Coronary artery (tissue), 2 donors: Measurements from ENCODE around the gene S100A13.
A peak's percentile ranks its signal among the peaks of the same experiment; 100 is the strongest.
"Not testable (repeated sequence)": the region's sequence is repeated elsewhere in the genome, so short reads cannot be mapped to it uniquely, and the experiment has no call there.

Source experiments
- DNase-seq: peaks from one replicate; pipeline ENCODE4 v3.0.0-alpha.2; 2017; ENCODE audit warnings: low spot score
- H3K27ac ChIP-seq, 2 donors: fragments of 200-600 bp; sonication (generic); one replicate each; pipeline ENCODE4 v1.5.1; 2016 to 2019
- H3K4me3 ChIP-seq: fragments of 200-600 bp; sonication (generic); 2 replicates; pipeline ENCODE4 v1.5.1; 2016; ENCODE audit warnings: mild to moderate bottlenecking, moderate library complexity
- TF ChIP-seq, protein P1 (sequence below): fragments of 200-600 bp; sonication (generic); IDR thresholded peaks from one replicate; pipeline ENCODE4 v1.5.1; 2019; ENCODE audit warnings: antibody characterized with exemption

The S100A13 gene

DNA sequence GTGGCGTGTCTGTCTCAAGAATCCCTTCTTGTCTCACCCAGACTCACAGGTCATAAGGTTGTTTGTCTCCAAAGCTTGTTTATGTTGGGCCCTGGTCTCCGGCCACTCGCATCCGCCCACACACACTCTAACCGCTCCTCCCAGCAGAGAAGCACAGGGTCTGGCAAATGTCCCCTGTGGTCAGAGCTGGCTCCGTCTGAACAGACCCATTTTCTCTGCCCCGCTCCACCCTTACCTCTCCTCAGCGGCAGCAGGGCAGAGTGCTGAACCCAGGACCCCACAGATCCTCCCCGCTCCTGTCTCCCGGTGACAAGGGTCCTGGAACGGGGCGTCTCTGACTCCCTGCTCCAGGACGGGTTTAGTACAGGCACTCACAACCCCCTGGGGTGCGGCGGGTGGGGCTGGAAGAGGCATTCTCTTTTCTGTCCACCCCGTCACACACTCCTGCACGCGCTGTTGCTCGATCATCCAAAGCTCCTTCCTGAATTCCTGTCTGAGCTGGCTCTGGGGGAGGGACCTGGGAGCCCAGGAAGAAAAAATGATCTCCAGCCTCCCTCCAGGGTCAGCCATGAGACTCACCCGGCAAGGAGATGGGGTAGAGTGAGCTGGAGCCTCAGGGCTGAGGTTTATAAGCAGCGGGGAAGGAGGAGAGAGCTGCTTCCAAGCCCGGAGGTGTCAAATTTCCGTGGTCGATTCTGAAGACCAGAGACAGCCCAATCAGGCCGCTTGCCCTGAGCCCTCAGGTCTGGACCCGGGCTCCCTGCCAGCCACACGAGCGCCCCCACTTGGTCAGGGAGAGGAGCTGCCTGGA lies at the start of gene S100A13:
Gene S100A13, minus strand, starts transcription at position 602 of the 811 bp plus-strand sequence. CDS start 1,033 bp downstream, outside the sequence.
- Histone ChIP-seq H3K4me3 (peak within 1 kb of the TSS; percentile 81), H3K27ac (peak within 1 kb of the TSS; percentile 88 to 96)
- DNase-seq = no peak
- TF ChIP-seq, protein P1, sequence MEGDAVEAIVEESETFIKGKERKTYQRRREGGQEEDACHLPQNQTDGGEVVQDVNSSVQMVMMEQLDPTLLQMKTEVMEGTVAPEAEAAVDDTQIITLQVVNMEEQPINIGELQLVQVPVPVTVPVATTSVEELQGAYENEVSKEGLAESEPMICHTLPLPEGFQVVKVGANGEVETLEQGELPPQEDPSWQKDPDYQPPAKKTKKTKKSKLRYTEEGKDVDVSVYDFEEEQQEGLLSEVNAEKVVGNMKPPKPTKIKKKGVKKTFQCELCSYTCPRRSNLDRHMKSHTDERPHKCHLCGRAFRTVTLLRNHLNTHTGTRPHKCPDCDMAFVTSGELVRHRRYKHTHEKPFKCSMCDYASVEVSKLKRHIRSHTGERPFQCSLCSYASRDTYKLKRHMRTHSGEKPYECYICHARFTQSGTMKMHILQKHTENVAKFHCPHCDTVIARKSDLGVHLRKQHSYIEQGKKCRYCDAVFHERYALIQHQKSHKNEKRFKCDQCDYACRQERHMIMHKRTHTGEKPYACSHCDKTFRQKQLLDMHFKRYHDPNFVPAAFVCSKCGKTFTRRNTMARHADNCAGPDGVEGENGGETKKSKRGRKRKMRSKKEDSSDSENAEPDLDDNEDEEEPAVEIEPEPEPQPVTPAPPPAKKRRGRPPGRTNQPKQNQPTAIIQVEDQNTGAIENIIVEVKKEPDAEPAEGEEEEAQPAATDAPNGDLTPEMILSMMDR = no peak

DNA sequence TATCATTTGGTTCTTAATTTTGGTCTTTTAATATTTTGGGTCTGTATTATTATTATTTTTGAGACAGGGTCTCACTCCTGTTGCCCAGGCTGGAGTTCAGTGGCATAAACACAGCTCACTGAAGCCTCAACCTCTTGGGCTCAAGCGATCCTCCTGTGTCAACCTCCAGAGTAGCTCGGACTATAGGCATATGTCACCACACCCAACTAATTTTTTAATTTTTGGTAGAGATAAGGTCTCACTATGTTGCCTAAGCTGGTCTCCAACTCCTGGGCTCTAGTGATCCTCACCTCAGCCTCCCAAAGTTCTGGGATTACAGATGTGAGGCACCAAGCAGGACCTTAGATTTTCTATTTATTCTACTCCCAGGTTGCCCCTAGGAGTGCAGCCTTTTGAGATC lies 46.2 kb upstream of the S100A13 start:
- no peak overlapping the region for H3K4me3 ChIP-seq
- H3K27ac ChIP-seq = no peak overlapping the region
- TF ChIP-seq, protein P1 = no peak
- no peak for DNase-seq

DNA sequence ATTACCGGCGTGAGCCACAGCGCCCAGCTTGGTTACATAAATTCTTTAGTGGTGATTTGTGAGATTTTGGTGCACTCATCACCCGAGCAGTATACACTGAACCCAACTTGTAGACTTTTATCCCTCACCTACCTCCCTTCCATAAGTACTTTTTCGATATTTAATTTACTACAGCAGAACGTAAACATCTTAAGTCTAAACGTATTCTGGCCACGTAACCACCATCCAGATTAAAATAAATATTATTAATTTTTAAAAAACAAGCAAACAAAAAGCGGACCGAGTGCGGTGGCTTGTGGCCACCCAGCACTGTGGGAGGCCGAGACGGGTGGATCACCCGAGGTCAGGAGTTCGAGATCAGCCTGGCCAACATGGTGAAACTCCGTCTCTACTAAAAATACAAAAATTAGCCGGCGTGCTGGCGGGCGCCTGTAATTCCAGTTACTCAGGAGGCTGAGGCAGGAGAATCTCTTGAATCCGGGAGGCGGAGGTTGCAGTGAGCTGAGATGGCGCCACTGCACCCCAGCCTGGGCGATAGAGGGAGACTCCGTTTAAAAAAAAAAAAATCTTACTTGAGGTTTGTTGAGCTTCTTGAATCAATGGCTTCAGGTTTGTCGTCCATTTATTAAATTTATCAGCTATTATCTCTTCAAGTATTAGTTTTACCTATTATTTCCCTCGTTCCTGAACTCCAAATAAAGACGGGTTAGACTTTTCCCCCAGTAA lies 44.5 kb upstream of the S100A13 start:
- peak overlapping the region; percentile 85 to 91 for H3K27ac ChIP-seq
- DNase-seq = not testable (repeated sequence)

DNA sequence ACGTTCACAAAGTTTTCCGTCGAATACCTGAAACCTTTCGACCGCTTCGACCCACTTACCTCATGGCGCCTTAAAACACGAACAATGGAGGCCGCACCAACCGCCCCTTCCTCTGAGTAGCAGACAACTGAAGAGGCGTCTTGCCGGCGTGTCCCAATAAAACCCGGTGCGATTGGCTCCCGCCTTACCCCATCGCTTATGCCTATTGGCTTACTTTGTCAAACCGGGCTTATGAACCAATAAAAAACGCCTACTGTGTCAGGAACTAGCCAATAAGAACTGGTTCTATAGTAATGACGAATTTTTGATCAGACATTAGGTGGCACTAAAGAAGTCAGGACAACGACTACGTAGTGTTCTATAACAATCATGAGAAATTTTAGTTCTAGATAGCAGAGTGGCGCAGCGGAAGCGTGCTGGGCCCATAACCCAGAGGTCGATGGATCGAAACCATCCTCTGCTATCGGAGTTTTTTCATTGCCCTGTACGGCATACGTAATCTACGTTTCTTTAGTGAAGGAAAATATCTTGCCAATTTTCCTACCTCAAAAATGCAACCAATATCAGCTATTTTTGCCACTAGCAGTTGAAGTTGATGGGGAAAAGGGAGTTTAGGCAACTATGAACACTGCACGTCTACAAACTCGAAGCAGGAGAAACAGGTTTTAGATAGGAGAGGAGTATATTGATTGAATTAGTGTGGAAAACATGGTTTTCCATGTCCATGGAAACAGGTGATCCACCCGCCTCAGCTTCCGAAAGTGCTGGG lies 43.7 kb upstream of the S100A13 start, which contains the start of gene ILF2:
Gene ILF2, minus strand, starts transcription at position 135 of the 769 bp plus-strand sequence. Its CDS starts 71 bp downstream, at position 64.
- DNase-seq = peak; percentile 99
- Histone ChIP-seq H3K27ac (peak within 1 kb of the TSS; percentile 85 to 91), H3K4me3 (peak within 1 kb of the TSS; percentile 92)
- TF ChIP-seq, protein P1 = no peak

More for the DNA sequence above, 44.5 kb upstream of the S100A13 start:
- peak overlapping the region; percentile 68 for H3K4me3 ChIP-seq

DNA sequence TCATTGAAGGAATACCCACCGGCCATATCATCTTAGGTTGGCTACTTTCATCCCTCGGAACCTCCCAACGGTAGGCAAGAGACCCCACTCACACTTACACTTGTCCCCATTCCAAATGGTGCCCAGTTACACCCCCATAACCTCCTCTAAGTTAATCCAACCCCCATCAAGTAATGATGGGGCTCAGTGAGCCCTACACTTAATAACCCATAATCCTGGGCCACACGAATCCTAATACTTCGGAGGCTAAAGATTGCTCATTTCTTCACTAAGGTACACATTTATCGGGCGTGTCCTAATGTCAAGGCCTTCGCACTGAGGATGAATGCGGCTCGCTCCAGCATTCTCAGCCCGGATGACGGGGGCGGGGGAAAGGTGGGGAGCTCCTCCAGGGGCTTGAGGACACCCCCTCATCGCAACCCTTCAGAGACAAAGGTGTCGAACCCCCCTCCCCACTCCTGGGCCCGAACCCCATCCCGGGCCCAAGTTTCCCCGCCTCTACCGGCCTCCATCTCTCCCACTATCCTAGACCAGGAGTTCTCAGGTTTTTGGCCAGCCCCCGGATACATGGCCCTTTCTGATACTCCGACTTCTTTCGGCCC lies 43.1 kb upstream of the S100A13 start:
- DNase-seq = no peak
- Histone ChIP-seq H3K27ac (peak overlapping the region; percentile 85 to 88), H3K4me3 (peak overlapping the region; percentile 92)
- TF ChIP-seq, protein P1 = no peak

DNA sequence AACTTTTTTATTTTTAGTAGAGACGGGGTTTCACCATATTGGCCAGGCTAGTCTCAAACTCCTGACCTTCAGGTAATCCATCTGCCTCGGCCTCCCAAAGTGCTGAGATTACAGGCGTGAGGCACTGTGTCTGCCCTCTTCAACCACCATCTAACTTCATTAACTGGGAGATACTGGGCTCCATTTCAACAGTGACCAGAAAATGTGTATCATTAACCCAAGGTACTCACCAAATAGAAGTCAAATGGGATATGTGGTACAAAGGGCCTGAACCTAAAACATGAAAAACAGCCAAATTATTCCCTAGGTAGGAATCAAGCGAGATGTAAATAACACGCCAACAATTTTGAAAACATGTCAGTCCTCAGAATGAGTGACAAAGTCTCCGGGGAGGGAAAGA lies 42.3 kb upstream of the S100A13 start:
- H3K4me3 ChIP-seq = peak overlapping the region; percentile 92
- TF ChIP-seq, protein P1 = no peak
- peak overlapping the region in 1 of 2 donors; percentile 85 for H3K27ac ChIP-seq
- no peak for DNase-seq

DNA sequence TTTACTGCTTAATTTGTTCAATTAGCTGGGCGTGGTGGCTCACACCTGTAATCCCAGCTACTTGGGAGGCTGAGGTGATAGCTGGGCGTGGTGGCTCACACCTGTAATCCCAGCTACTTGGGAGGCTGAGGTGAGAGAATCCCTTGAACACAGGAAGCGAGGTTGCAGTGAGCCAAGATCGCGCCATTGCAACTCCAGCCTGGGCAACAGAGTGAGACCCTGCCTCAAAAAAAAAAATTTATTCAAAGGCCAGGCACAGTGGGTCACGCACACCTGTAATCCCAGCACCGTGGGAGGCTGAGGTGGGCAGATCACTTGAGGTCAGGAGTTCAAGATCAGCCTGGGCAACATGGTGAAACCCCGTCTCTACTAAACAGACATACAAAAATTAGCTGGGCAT lies 41.4 kb upstream of the S100A13 start:
- not testable (repeated sequence) for H3K4me3 ChIP-seq, H3K27ac ChIP-seq, DNase-seq
